ENCODE measurements around the gene MYBPH.

Gene MYBPH

DNA sequence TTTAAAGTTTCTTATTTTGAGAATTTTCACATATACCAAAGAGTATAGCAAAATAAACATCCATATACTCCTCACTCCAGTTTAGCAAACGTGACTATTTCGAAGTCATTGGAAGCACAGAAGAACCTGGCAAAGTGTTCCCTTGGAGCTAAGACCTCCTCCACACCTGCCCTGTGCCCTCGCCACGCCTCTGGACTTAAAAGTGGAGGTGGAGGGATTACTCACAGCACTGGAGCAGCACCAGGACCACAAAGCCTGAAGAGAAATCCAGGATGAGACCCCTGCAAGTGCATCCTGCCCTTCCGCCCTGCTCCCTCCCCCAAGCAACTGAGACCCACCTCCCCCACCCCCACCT lies 10.4 kb upstream of the MYBPH start:
- Histone ChIP-seq H3K9me3 (ENCODE audit: control insufficient read depth, low read length) (no peaks in the 10 kb centered on the region), H3K36me3 (ENCODE audit: control insufficient read depth, insufficient read depth, low read length, severe bottlenecking) (no peaks in the 10 kb centered on the region), H3K9ac (ENCODE audit: low read length) (no peak overlapping the region), H3K4me3 (ENCODE audit: low read length) (no peak overlapping the region), H3K4me1 (ENCODE audit: control insufficient read depth, insufficient read depth, low read length) (peaks cover 16% of the 10 kb centered on the region), H3K27me3 (replicated peaks; ENCODE audit: control insufficient read depth, insufficient read depth, low read length) (no peaks in the 10 kb centered on the region)
- no peak for DNase-seq (ENCODE audit: low read depth)

DNA sequence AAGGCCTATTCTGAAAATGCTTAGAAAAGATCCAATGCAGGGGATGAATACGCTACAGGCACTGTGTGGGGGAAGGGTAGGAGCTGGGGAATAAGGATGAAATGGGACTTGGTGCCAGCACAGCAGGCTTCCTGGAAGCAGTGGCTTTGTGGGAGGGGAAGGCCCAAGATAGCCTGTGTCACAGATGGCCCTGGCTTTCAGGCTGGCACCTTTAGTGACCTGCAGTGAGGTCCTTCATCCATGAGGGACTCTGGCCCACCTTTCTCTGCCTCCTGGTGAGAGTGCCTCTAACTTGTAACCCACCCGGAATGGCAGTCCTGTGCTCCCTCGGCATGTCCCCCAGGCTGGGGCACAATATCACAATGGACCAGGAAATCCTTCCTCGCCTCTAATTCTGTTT lies 10.0 kb upstream of the MYBPH start:
- no peak for DNase-seq (ENCODE audit: low read depth)
- no peaks in the 10 kb centered on the region for H3K36me3 ChIP-seq (ENCODE audit: control insufficient read depth, insufficient read depth, low read length, severe bottlenecking)
- peaks cover 16% of the 10 kb centered on the region for H3K4me1 ChIP-seq (ENCODE audit: control insufficient read depth, insufficient read depth, low read length)
- no peaks in the 10 kb centered on the region for H3K9me3 ChIP-seq (ENCODE audit: control insufficient read depth, low read length)
- no peaks in the 10 kb centered on the region for H3K27me3 ChIP-seq (replicated peaks; ENCODE audit: control insufficient read depth, insufficient read depth, low read length)
- no peak overlapping the region for H3K4me3 ChIP-seq (ENCODE audit: low read length)
- no peak overlapping the region for H3K9ac ChIP-seq (ENCODE audit: low read length)

GRCh38 chr1:203185061-203185461 lies 9.4 kb upstream of the MYBPH start:
- no peak for DNase-seq (ENCODE audit: low read depth)
- no peak overlapping the region for H3K4me3 ChIP-seq (ENCODE audit: low read length)

DNA sequence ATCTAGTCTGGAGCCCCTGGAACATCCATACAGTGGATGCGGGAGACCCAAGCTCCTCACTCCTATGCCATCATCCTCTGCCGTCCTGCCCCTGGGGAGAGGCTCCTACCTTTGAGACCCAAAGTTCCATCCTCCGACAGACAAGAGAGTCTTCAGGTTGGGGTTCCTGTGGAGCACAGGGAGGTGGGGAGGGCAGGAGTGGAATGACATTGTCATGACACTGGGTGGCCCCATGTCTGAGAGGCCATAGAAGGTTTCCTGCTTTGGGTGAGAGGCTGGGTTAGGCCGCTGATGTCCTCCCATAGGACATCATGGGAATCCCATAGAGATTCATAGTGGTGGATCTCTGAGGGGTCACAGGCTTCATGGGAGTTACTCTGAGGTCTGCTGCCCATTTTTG lies 8.8 kb upstream of the MYBPH start:
- DNase-seq (ENCODE audit: low read depth), result no peak
- Histone ChIP-seq H3K4me1 (ENCODE audit: control insufficient read depth, insufficient read depth, low read length) (peaks cover 16% of the 10 kb centered on the region), H3K4me3 (ENCODE audit: low read length) (no peak overlapping the region), H3K9ac (ENCODE audit: low read length) (no peak overlapping the region), H3K36me3 (ENCODE audit: control insufficient read depth, insufficient read depth, low read length, severe bottlenecking) (no peaks in the 10 kb centered on the region), H3K27me3 (replicated peaks; ENCODE audit: control insufficient read depth, insufficient read depth, low read length) (no peaks in the 10 kb centered on the region), H3K9me3 (ENCODE audit: control insufficient read depth, low read length) (no peaks in the 10 kb centered on the region)

More at GRCh38 chr1:203185061-203185461, 9.4 kb upstream of the MYBPH start:
- Histone ChIP-seq H3K9ac (ENCODE audit: low read length) (no peak overlapping the region), H3K27me3 (replicated peaks; ENCODE audit: control insufficient read depth, insufficient read depth, low read length) (no peaks in the 10 kb centered on the region), H3K9me3 (ENCODE audit: control insufficient read depth, low read length) (no peaks in the 10 kb centered on the region), H3K4me1 (ENCODE audit: control insufficient read depth, insufficient read depth, low read length) (peaks cover 16% of the 10 kb centered on the region), H3K36me3 (ENCODE audit: control insufficient read depth, insufficient read depth, low read length, severe bottlenecking) (no peaks in the 10 kb centered on the region)

- Histone ChIP-seq H3K27me3 (replicated peaks; ENCODE audit: control insufficient read depth, insufficient read depth, low read length) (no peaks in the 10 kb centered on the region), H3K36me3 (ENCODE audit: control insufficient read depth, insufficient read depth, low read length, severe bottlenecking) (no peaks in the 10 kb centered on the region), H3K9me3 (ENCODE audit: control insufficient read depth, low read length) (no peaks in the 10 kb centered on the region), H3K4me1 (ENCODE audit: control insufficient read depth, insufficient read depth, low read length) (peaks cover 16% of the 10 kb centered on the region), H3K4me3 (ENCODE audit: low read length) (no peak overlapping the region), H3K9ac (ENCODE audit: low read length) (no peak overlapping the region)
- no peak for DNase-seq (ENCODE audit: low read depth)
Observed at GRCh38 chr1:203183828-203184227, 8.2 kb upstream of the MYBPH start.

- no peak overlapping the region for H3K9ac ChIP-seq (ENCODE audit: low read length)
- H3K4me3 ChIP-seq (ENCODE audit: low read length), result no peak overlapping the region
- no peaks in the 10 kb centered on the region for H3K27me3 ChIP-seq (replicated peaks; ENCODE audit: control insufficient read depth, insufficient read depth, low read length)
- no peak for DNase-seq (ENCODE audit: low read depth)
- no peaks in the 10 kb centered on the region for H3K36me3 ChIP-seq (ENCODE audit: control insufficient read depth, insufficient read depth, low read length, severe bottlenecking)
- no peaks in the 10 kb centered on the region for H3K9me3 ChIP-seq (ENCODE audit: control insufficient read depth, low read length)
- peaks cover 21% of the 10 kb centered on the region for H3K4me1 ChIP-seq (ENCODE audit: control insufficient read depth, insufficient read depth, low read length)
Observed at GRCh38 chr1:203182387-203182953, 6.8 kb upstream of the MYBPH start.

DNA sequence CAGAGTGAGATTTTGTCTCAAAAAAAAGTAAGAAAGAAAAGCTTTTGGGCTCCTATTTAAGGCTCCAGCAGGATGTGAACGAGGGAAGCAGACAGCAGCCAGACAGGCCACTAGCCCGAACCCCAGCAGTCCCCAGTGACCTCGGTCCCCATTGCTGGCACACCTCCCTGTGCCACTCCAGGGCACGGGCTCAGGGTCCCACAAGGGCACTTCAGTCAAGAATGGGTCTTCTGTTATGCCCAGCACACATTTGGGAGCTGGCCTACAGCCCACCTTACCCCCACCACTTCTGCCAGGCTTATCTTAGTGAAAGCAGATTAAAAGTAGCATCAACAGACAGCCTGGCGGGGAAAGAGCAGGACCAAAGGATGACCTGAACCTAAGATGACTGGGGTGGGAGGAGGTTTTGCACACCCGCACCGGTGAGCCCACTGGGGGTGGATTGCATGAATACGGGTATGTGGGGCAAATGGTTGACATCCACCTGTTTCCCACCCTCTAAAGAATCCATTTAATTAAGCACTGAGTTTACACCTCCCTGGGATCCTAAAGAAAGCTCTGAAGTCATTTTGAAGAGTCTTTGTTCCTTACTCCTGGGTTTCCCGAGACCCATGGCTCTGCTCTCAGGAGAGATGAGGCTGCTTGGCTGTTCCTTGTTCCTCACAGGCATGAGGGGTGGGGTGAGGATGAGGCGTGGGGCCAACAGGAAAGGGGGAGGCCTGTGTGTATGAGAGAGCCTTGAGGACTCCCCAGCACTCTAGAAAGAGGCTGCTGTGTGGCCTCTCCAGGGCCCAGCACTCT lies 6.2 kb upstream of the MYBPH start:
- no peak overlapping the region for H3K9ac ChIP-seq (ENCODE audit: low read length)
- H3K4me1 ChIP-seq (ENCODE audit: control insufficient read depth, insufficient read depth, low read length), result peaks cover 21% of the 10 kb centered on the region
- H3K9me3 ChIP-seq (ENCODE audit: control insufficient read depth, low read length), result no peaks in the 10 kb centered on the region
- no peaks in the 10 kb centered on the region for H3K36me3 ChIP-seq (ENCODE audit: control insufficient read depth, insufficient read depth, low read length, severe bottlenecking)
- no peaks in the 10 kb centered on the region for H3K27me3 ChIP-seq (replicated peaks; ENCODE audit: control insufficient read depth, insufficient read depth, low read length)
- H3K4me3 ChIP-seq (ENCODE audit: low read length), result no peak overlapping the region
- DNase-seq (ENCODE audit: low read depth), result no peak

- no peak overlapping the region for H3K4me3 ChIP-seq (ENCODE audit: low read length)
- H3K4me1 ChIP-seq (ENCODE audit: control insufficient read depth, insufficient read depth, low read length), result peaks cover 19% of the 10 kb centered on the region
- H3K9ac ChIP-seq (ENCODE audit: low read length), result no peak overlapping the region
- H3K9me3 ChIP-seq (ENCODE audit: control insufficient read depth, low read length), result no peaks in the 10 kb centered on the region
- H3K36me3 ChIP-seq (ENCODE audit: control insufficient read depth, insufficient read depth, low read length, severe bottlenecking), result no peaks in the 10 kb centered on the region
- DNase-seq (ENCODE audit: low read depth), result no peak
- no peaks in the 10 kb centered on the region for H3K27me3 ChIP-seq (replicated peaks; ENCODE audit: control insufficient read depth, insufficient read depth, low read length)
Observed at GRCh38 chr1:203180611-203181330, 5.1 kb upstream of the MYBPH start.

GRCh38 chr1:203179667-203180005 lies 4.0 kb upstream of the MYBPH start:
- Histone ChIP-seq H3K36me3 (ENCODE audit: control insufficient read depth, insufficient read depth, low read length, severe bottlenecking) (no peaks in the 10 kb centered on the region), H3K9me3 (ENCODE audit: control insufficient read depth, low read length) (no peaks in the 10 kb centered on the region), H3K4me3 (ENCODE audit: low read length) (no peak overlapping the region), H3K27me3 (replicated peaks; ENCODE audit: control insufficient read depth, insufficient read depth, low read length) (no peaks in the 10 kb centered on the region), H3K9ac (ENCODE audit: low read length) (no peak overlapping the region), H3K4me1 (ENCODE audit: control insufficient read depth, insufficient read depth, low read length) (peaks cover 19% of the 10 kb centered on the region)
- no peak for DNase-seq (ENCODE audit: low read depth)

DNA sequence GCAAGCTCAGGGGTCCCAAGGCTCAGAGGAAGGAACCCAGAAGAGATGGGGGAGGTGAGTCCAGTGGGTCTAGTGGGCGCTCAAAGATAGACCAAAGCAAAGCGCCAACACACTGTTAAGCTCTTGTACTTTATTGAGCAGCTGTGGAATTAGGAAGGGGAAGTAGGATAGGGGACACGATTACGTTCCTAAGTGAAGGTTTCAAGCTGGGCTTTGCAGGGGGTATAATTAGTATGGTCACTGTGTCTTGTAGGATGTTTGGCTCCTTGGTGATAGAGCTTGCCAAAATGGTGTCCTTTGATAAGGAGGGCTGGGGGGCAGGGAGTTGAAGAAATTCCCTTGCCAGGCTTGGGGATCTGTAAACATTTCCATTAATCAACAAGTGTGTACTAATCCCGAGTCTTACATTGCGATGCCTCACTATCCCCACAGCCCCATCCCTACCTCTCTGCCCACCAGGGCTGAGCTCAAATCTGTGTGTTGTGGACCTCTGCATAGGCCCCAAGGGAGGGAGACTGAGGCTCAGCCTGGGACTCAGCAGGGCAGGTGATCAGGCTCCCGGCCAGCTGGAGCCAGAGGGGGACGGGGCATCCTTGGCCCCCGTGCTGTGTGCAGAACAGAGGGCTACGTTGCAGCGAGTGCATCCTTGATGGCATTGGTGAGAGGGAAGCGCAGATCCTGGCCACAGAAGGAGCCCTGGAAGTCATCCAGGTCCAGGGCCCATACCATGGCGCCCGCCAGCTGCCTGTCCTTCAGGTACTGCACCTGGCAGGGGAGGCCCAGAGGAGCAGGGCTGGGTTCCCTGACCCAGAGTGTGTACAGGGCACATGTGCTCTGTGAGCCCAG lies 3.4 kb upstream of the MYBPH start:
- no peak overlapping the region for H3K9ac ChIP-seq (ENCODE audit: low read length)
- DNase-seq (ENCODE audit: low read depth), result no peak
- H3K27me3 ChIP-seq (replicated peaks; ENCODE audit: control insufficient read depth, insufficient read depth, low read length), result no peaks in the 10 kb centered on the region
- H3K4me3 ChIP-seq (ENCODE audit: low read length), result no peak overlapping the region
- no peaks in the 10 kb centered on the region for H3K9me3 ChIP-seq (ENCODE audit: control insufficient read depth, low read length)
- peaks cover 19% of the 10 kb centered on the region for H3K4me1 ChIP-seq (ENCODE audit: control insufficient read depth, insufficient read depth, low read length)
- no peaks in the 10 kb centered on the region for H3K36me3 ChIP-seq (ENCODE audit: control insufficient read depth, insufficient read depth, low read length, severe bottlenecking)

- no peak overlapping the region for H3K4me3 ChIP-seq (ENCODE audit: low read length)
- no peaks in the 10 kb centered on the region for H3K27me3 ChIP-seq (replicated peaks; ENCODE audit: control insufficient read depth, insufficient read depth, low read length)
- H3K4me1 ChIP-seq (ENCODE audit: control insufficient read depth, insufficient read depth, low read length), result peaks cover 19% of the 10 kb centered on the region
- DNase-seq (ENCODE audit: low read depth), result no peak
- no peaks in the 10 kb centered on the region for H3K9me3 ChIP-seq (ENCODE audit: control insufficient read depth, low read length)
- no peak overlapping the region for H3K9ac ChIP-seq (ENCODE audit: low read length)
- no peaks in the 10 kb centered on the region for H3K36me3 ChIP-seq (ENCODE audit: control insufficient read depth, insufficient read depth, low read length, severe bottlenecking)
Observed at GRCh38 chr1:203178083-203178482, 2.5 kb upstream of the MYBPH start.
